ENCODE measurements around the gene TNFAIP8.
A peak's percentile ranks its signal among the peaks of the same experiment; 100 is the strongest.

TNFAIP8 gene

DNA sequence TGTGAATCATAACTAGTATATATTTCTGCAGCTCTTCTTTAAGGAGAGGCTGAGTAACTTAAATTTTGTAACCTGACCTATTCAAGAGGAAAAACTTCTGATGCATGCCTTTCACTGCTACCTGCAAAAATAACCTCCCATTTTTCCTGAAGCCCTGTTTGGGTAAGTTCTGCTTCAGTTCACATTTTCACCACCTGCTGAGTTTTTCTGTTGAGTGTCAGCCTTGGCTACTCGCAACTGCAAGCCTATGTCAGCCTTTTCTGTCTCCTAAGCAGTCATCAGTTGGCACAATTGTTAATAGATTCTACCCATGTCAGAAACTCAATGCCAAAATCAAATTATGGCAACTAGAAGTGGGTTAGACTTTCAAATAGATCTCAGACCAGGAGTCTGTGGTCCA is 8.2 kb upstream of the TNFAIP8 start:
- Histone ChIP-seq H3K27ac (ENCODE audit: low read length) (no peak overlapping the region), H2AFZ (ENCODE audit: low read depth, low read length) (no peak overlapping the region), H3K4me1 (ENCODE audit: low read length) (peaks cover 37% of the 10 kb centered on the region), H3K4me2 (ENCODE audit: low read length) (no peak overlapping the region), H3K9ac (ENCODE audit: low read length) (no peak overlapping the region), H3K36me3 (replicated peaks; ENCODE audit: low read depth, low read length) (peaks cover 21% of the 10 kb centered on the region), H3K4me3 (ENCODE audit: low read length) (no peak overlapping the region), H3K79me2 (ENCODE audit: low read length) (peaks cover 28% of the 10 kb centered on the region), H4K20me1 (ENCODE audit: insufficient read depth, low read length) (no peaks in the 10 kb centered on the region), H3K27me3 (ENCODE audit: low read depth, low read length) (no peaks in the 10 kb centered on the region), H3K9me3 (ENCODE audit: insufficient read depth, low read length) (no peaks in the 10 kb centered on the region)
- TF ChIP-seq, protein P1, sequence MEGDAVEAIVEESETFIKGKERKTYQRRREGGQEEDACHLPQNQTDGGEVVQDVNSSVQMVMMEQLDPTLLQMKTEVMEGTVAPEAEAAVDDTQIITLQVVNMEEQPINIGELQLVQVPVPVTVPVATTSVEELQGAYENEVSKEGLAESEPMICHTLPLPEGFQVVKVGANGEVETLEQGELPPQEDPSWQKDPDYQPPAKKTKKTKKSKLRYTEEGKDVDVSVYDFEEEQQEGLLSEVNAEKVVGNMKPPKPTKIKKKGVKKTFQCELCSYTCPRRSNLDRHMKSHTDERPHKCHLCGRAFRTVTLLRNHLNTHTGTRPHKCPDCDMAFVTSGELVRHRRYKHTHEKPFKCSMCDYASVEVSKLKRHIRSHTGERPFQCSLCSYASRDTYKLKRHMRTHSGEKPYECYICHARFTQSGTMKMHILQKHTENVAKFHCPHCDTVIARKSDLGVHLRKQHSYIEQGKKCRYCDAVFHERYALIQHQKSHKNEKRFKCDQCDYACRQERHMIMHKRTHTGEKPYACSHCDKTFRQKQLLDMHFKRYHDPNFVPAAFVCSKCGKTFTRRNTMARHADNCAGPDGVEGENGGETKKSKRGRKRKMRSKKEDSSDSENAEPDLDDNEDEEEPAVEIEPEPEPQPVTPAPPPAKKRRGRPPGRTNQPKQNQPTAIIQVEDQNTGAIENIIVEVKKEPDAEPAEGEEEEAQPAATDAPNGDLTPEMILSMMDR (IDR thresholded peaks at IDR 0.05; ENCODE audit: low read depth, low read length) = no peak
- no peak for TF ChIP-seq EZH2phosphoT487 (IDR thresholded peaks at IDR 0.05; ENCODE audit: low read depth)

DNA sequence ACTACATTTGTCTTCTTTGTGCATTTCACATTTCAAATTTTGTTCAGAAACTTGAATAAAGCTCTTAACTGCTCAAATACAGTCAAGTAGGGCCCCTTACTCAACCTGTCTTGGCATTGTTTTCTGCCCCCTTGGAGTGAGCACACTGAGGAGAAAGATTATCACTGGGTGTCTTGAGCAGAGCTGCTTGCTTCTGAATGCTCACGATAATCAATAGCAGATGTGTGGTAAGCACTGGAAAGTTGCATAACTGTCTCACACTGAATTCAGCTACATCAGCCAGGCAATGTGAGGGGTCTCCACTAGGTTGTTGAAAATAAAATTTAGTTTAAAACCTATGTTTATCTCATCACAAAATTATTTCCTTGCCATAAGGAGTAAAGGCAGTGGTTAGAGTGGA is 7.8 kb upstream of the TNFAIP8 start:
- Histone ChIP-seq H3K27ac (ENCODE audit: low read length) (no peak overlapping the region), H3K4me1 (ENCODE audit: low read length) (peaks cover 37% of the 10 kb centered on the region), H3K9me3 (ENCODE audit: insufficient read depth, low read length) (no peaks in the 10 kb centered on the region), H3K79me2 (ENCODE audit: low read length) (peaks cover 27% of the 10 kb centered on the region), H3K36me3 (replicated peaks; ENCODE audit: low read depth, low read length) (peaks cover 18% of the 10 kb centered on the region), H3K9ac (ENCODE audit: low read length) (no peak overlapping the region), H2AFZ (ENCODE audit: low read depth, low read length) (no peak overlapping the region), H3K27me3 (ENCODE audit: low read depth, low read length) (no peaks in the 10 kb centered on the region), H4K20me1 (ENCODE audit: insufficient read depth, low read length) (no peaks in the 10 kb centered on the region), H3K4me3 (ENCODE audit: low read length) (no peak overlapping the region), H3K4me2 (ENCODE audit: low read length) (no peak overlapping the region)
- TF ChIP-seq EZH2phosphoT487 (IDR thresholded peaks at IDR 0.05; ENCODE audit: low read depth) = no peak

DNA sequence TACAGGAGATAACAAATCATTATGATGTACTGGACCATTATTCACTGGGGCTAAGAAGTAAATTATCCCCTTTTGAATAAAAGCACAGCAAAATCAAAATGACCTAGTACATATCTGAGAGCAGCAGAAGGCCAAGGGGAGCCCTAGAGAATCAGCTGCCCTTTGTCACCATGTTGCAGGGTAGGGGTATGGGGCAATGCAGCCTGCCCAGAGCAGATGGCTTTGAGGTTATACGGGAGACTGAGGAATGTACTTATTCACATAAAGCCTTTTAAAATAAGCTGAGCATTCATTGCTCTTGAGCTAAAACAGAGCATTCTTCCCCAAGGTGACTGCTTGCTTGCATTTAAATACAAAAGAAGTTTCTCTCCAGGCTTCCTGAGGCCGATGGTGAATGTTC is 2.6 kb upstream of the TNFAIP8 start:
- TF ChIP-seq, protein P1 (IDR thresholded peaks at IDR 0.05; ENCODE audit: low read depth, low read length) = no peak
- no peak for TF ChIP-seq EZH2phosphoT487 (IDR thresholded peaks at IDR 0.05; ENCODE audit: low read depth)
- Histone ChIP-seq H3K36me3 (replicated peaks; ENCODE audit: low read depth, low read length) (peaks cover 5% of the 10 kb centered on the region), H3K4me3 (ENCODE audit: low read length) (peak overlapping the region; percentile 99), H3K9ac (ENCODE audit: low read length) (0 out of 2 replicates have a peak overlapping the region, but pooled peaks have one; percentile 86), H4K20me1 (ENCODE audit: insufficient read depth, low read length) (peaks cover 6% of the 10 kb centered on the region), H3K9me3 (ENCODE audit: insufficient read depth, low read length) (no peaks in the 10 kb centered on the region), H3K4me2 (ENCODE audit: low read length) (peak overlapping the region; percentile 91), H3K4me1 (ENCODE audit: low read length) (peaks cover 36% of the 10 kb centered on the region), H3K79me2 (ENCODE audit: low read length) (peaks cover 54% of the 10 kb centered on the region), H3K27me3 (ENCODE audit: low read depth, low read length) (no peaks in the 10 kb centered on the region), H2AFZ (ENCODE audit: low read depth, low read length) (no peak overlapping the region), H3K27ac (ENCODE audit: low read length) (0 out of 2 replicates have a peak overlapping the region, but pooled peaks have one; percentile 92)

DNA sequence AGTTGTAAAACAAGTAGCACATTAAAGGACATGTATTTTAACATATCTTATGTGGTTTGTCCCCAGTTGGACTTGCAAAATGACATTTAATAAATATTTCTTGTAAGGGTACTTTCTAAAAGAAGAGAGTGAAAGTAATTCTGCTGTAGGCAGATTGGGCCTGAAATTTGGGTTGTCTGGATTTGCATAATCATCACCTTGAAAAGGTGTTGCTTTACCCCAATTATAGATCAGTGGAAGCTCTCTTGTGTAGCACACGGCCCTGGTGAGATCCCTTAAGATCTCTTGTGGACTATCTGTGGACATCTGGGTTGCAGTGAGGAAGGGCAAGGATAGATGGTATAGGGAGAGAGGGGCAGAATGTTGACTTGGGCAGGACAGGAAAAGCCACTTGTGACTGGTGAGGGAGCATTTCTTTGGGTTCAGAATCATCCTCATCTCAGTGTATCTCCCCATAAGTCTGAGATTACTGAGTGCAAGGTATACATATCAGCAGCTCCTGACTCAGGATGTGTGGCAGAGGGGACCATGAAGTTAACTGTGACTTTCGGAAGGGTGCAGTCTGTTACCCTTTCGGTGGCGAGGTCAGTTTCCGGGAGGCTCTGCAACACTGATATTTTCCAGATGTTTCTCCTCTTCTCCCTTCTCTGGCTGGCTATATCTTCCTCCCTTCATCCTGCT is 2.0 kb upstream of the TNFAIP8 start:
- Histone ChIP-seq H3K4me1 (ENCODE audit: low read length) (peaks cover 42% of the 10 kb centered on the region), H3K4me3 (ENCODE audit: low read length) (peak overlapping the region; percentile 99), H3K36me3 (replicated peaks; ENCODE audit: low read depth, low read length) (peaks cover 7% of the 10 kb centered on the region), H3K9ac (ENCODE audit: low read length) (peak overlapping the region; percentile 86), H2AFZ (ENCODE audit: low read depth, low read length) (no peak overlapping the region), H3K27me3 (ENCODE audit: low read depth, low read length) (no peaks in the 10 kb centered on the region), H3K79me2 (ENCODE audit: low read length) (peaks cover 60% of the 10 kb centered on the region), H4K20me1 (ENCODE audit: insufficient read depth, low read length) (peaks cover 12% of the 10 kb centered on the region), H3K27ac (ENCODE audit: low read length) (peak overlapping the region; percentile 92), H3K4me2 (ENCODE audit: low read length) (peak overlapping the region; percentile 91), H3K9me3 (ENCODE audit: insufficient read depth, low read length) (no peaks in the 10 kb centered on the region)
- TF ChIP-seq, protein P1 (IDR thresholded peaks at IDR 0.05; ENCODE audit: low read depth, low read length) = no peak
- no peak for TF ChIP-seq EZH2phosphoT487 (IDR thresholded peaks at IDR 0.05; ENCODE audit: low read depth)

All from OCI-LY3 (cell line).